GM19099 (cell line): ENCODE measurements around the gene FBXL17.

Source experiments
- POLR2A ChIP-seq: IDR thresholded peaks from 3 replicates; pipeline ENCODE4 v1.6.1; 2011; ENCODE audit warnings: low read depth; ENCODE audit not compliant: insufficient read length; ENCODE audit errors: extremely low read depth

FBXL17 gene

GRCh38 chr5:107888541-107888940, 493.4 kb downstream of the FBXL17 start:
- no peak for TF ChIP-seq POLR2A

- no peak for TF ChIP-seq POLR2A
Observed at GRCh38 chr5:107887166-107887943, 494.5 kb downstream of the FBXL17 start.

GRCh38 chr5:107885601-107886000, 496.3 kb downstream of the FBXL17 start:
- TF ChIP-seq POLR2A = no peak

- TF ChIP-seq POLR2A = no peak
Observed at GRCh38 chr5:107884871-107885270, 497.0 kb downstream of the FBXL17 start.

- no peak for TF ChIP-seq POLR2A
Observed at GRCh38 chr5:107878661-107879060, 503.2 kb downstream of the FBXL17 start.

- TF ChIP-seq POLR2A = no peak
Observed at GRCh38 chr5:107876906-107877305, 505.0 kb downstream of the FBXL17 start.

GRCh38 chr5:107876261-107876660, 505.6 kb downstream of the FBXL17 start:
- no peak for TF ChIP-seq POLR2A

GRCh38 chr5:107875833-107876232, 506.1 kb downstream of the FBXL17 start:
- no peak for TF ChIP-seq POLR2A

GRCh38 chr5:107874795-107875194, 507.1 kb downstream of the FBXL17 start:
- no peak for TF ChIP-seq POLR2A

GRCh38 chr5:107873877-107874276, 508.0 kb downstream of the FBXL17 start:
- TF ChIP-seq POLR2A = no peak

GRCh38 chr5:107871023-107871422, 510.9 kb downstream of the FBXL17 start:
- TF ChIP-seq POLR2A = no peak

GRCh38 chr5:107869438-107870115, 512.3 kb downstream of the FBXL17 start:
- TF ChIP-seq POLR2A = no peak

- no peak for TF ChIP-seq POLR2A
Observed at GRCh38 chr5:107868650-107869409, 513.1 kb downstream of the FBXL17 start.

- TF ChIP-seq POLR2A = no peak
Observed at GRCh38 chr5:107867266-107867665, 514.6 kb downstream of the FBXL17 start.

- no peak for TF ChIP-seq POLR2A
Observed at GRCh38 chr5:107864793-107865192, 517.1 kb downstream of the FBXL17 start.
